ENCODE data around the gene SETD7. TPM values are rescaled to one million over a fixed set of nuclear protein-coding genes. Genes with fewer than 3 reads are reported as not detected.

Gene SETD7
- total and polyA plus RNA-seq, 2 experiments from 2014 or later = 4.8 to 20.4 TPM

DNA sequence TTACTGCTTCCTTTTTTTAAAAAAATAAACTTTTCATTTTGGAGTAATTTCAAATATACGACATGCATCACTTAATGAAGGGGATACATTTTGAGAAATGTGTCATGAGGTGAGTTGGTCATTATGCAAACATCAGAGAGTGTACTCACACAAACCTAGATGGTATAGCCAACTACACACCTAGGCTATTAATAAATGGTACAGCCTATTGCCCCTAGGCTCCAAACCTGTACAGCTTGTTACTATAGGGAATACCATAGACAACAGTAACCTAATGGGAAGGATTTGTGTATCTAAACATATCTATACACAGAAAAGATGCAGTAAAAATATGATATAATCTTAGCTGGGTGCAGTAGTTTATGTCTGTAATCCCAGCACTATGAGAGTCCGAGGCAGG lies 29.1 kb downstream of the SETD7 start:
- H3K9me3 ChIP-seq (ENCODE audit: low read depth) = no peaks in the 10 kb centered on the region
- TF ChIP-seq, protein P1, sequence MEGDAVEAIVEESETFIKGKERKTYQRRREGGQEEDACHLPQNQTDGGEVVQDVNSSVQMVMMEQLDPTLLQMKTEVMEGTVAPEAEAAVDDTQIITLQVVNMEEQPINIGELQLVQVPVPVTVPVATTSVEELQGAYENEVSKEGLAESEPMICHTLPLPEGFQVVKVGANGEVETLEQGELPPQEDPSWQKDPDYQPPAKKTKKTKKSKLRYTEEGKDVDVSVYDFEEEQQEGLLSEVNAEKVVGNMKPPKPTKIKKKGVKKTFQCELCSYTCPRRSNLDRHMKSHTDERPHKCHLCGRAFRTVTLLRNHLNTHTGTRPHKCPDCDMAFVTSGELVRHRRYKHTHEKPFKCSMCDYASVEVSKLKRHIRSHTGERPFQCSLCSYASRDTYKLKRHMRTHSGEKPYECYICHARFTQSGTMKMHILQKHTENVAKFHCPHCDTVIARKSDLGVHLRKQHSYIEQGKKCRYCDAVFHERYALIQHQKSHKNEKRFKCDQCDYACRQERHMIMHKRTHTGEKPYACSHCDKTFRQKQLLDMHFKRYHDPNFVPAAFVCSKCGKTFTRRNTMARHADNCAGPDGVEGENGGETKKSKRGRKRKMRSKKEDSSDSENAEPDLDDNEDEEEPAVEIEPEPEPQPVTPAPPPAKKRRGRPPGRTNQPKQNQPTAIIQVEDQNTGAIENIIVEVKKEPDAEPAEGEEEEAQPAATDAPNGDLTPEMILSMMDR (IDR thresholded peaks at IDR 0.05; ENCODE audit: low read depth, low read length) = no peak
- no peak overlapping the region for H3K4me3 ChIP-seq
- H3K36me3 ChIP-seq = peaks cover 25% of the 10 kb centered on the region
- no peaks in the 10 kb centered on the region for H3K4me1 ChIP-seq (ENCODE audit: low read depth)
- no peak overlapping the region for H3K27ac ChIP-seq
- DNase-seq (ENCODE audit: low read depth in 1 of 2, low spot score in 1 of 2) = no peak
- no peaks in the 10 kb centered on the region for H3K27me3 ChIP-seq

DNA sequence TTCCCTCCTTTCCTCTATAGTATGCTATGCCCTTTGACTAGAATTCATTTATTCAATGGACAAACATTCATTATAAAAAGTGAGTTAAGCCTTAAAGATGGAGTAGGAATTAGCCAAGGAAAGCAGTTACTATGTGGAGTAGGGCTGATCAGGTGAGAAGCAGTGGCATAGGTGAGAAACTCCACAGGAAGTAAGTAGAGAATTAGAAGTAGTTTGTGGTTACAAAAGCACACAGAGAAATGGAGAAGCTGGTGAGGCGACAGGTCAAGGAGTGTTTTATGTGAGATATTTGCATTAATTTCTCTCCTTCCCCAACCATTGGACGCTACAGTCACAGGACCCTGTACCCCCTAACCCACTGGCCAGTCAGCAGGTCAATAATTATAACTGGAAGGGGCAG lies 30.6 kb downstream of the SETD7 start:
- H3K36me3 ChIP-seq = peaks cover 36% of the 10 kb centered on the region
- H3K4me3 ChIP-seq = no peak overlapping the region
- H3K27ac ChIP-seq = no peak overlapping the region
- H3K9me3 ChIP-seq (ENCODE audit: low read depth) = no peaks in the 10 kb centered on the region
- H3K27me3 ChIP-seq = no peaks in the 10 kb centered on the region
- TF ChIP-seq, protein P1 (IDR thresholded peaks at IDR 0.05; ENCODE audit: low read depth, low read length) = no peak
- DNase-seq (ENCODE audit: low read depth in 1 of 2, low spot score in 1 of 2) = no peak
- no peaks in the 10 kb centered on the region for H3K4me1 ChIP-seq (ENCODE audit: low read depth)

DNA sequence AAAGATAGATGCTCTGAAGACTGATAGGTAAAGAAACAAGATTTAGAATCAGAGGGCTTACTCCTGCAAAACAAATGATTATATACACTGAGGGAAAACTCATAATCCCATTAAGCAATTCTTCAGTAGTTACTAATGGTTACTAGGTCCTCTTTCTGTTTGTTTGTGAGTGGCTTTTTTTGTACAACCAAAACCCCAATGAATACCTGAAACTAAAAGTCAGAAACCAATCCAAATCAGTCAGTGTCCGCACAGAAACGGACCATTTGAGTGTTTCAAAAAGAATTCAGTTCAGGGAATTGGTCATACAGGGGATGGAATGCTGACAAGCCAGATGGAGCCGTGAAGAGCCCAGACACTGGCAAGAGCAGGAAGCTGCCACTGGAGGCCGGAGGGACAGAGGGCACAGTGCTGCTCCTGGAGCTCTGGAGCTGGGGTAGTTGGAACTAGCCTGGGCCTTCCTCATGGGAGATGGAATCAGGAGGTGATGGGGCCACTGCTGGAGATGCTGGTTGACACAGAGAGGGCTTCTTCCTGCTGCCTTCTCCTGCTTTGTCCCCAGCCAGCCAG lies 31.9 kb downstream of the SETD7 start:
- no peaks in the 10 kb centered on the region for H3K27me3 ChIP-seq
- no peak overlapping the region for H3K4me3 ChIP-seq
- H3K27ac ChIP-seq = no peak overlapping the region
- H3K36me3 ChIP-seq = peaks cover 44% of the 10 kb centered on the region
- TF ChIP-seq, protein P1 (IDR thresholded peaks at IDR 0.05; ENCODE audit: low read depth, low read length) = no peak
- no peaks in the 10 kb centered on the region for H3K9me3 ChIP-seq (ENCODE audit: low read depth)
- DNase-seq (ENCODE audit: low read depth in 1 of 2, low spot score in 1 of 2) = no peak
- no peaks in the 10 kb centered on the region for H3K4me1 ChIP-seq (ENCODE audit: low read depth)

DNA sequence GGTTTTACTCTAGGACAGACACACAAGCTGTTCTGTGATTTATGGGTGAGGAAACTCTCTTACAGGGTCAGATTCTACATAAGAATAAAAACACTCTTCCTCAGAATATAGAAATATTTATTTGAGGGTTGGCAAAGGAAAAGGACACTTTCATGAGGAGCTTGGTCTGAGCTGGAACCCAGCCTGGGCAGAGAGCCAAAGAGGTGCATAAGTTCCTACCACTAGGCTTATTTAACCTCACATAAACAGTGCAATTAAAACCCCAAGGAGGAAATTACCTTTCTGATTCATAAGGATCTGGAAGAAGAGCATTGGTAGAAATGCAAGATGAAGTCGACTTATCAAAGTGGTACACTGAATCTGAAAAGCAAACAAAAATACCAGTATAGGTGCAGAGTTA lies 32.9 kb downstream of the SETD7 start:
- no peaks in the 10 kb centered on the region for H3K27me3 ChIP-seq
- no peaks in the 10 kb centered on the region for H3K9me3 ChIP-seq (ENCODE audit: low read depth)
- H3K4me1 ChIP-seq (ENCODE audit: low read depth) = no peaks in the 10 kb centered on the region
- DNase-seq (ENCODE audit: low read depth in 1 of 2, low spot score in 1 of 2) = peak in 1 of 2 donors; percentile 29
- peaks cover 39% of the 10 kb centered on the region for H3K36me3 ChIP-seq
- H3K4me3 ChIP-seq = no peak overlapping the region
- H3K27ac ChIP-seq = no peak overlapping the region
- TF ChIP-seq, protein P1 (IDR thresholded peaks at IDR 0.05; ENCODE audit: low read depth, low read length) = no peak

DNA sequence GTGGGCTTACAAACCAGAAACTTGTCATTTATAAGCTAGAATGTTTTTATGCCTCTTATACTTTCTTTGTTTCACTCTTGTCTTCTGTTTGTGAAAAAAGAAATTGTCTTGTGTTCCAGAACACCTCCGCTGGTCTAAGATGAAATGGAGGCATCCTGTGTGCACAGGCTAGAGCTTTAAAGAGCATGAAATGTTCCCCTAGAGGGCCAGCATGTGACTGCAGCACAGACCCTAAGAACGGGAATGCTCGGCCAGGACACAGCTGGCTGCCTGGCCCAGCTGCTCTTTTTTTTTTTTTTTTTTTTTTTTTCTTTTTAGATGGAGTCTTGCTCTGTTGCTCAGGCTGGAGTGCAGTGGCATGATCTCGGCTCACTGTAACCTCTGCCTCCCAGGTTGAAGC lies 33.6 kb downstream of the SETD7 start:
- no peak overlapping the region for H3K4me3 ChIP-seq
- no peak overlapping the region for H3K27ac ChIP-seq
- H3K27me3 ChIP-seq = no peaks in the 10 kb centered on the region
- H3K9me3 ChIP-seq (ENCODE audit: low read depth) = no peaks in the 10 kb centered on the region
- no peaks in the 10 kb centered on the region for H3K4me1 ChIP-seq (ENCODE audit: low read depth)
- TF ChIP-seq, protein P1 (IDR thresholded peaks at IDR 0.05; ENCODE audit: low read depth, low read length) = no peak
- peaks cover 36% of the 10 kb centered on the region for H3K36me3 ChIP-seq
- DNase-seq (ENCODE audit: low read depth in 1 of 2, low spot score in 1 of 2) = no peak

Data from cardiac muscle cell (in vitro differentiated cells and primary cell).